Fibroblast of peridontal ligament (primary cell): ENCODE results near the gene APOD.

Source experiments
- DNase-seq: peaks from one replicate; pipeline ENCODE4 v3.0.0-alpha.2; 2010; ENCODE audit errors: extremely low read depth

APOD gene

GRCh38 chr3:195554458-195554857 lies 29.3 kb downstream of the APOD start:
- DNase-seq = no peak

GRCh38 chr3:195553268-195553667 lies 30.5 kb downstream of the APOD start:
- DNase-seq = no peak

GRCh38 chr3:195551381-195551978 lies 32.3 kb downstream of the APOD start:
- DNase-seq = peak; percentile 63

GRCh38 chr3:195550723-195551122 lies 33.0 kb downstream of the APOD start:
- peak; percentile 25 for DNase-seq

- no peak for DNase-seq
These were observed 33.7 kb downstream of the APOD start for GRCh38 chr3:195549931-195550519.

- DNase-seq = no peak
These were observed 34.8 kb downstream of the APOD start for GRCh38 chr3:195548987-195549386.

GRCh38 chr3:195548501-195548900 lies 35.2 kb downstream of the APOD start:
- no peak for DNase-seq

- DNase-seq = no peak
These were observed 35.7 kb downstream of the APOD start for GRCh38 chr3:195548006-195548405.

- DNase-seq = peak; percentile 74
These were observed 37.6 kb downstream of the APOD start for GRCh38 chr3:195546130-195546560.

GRCh38 chr3:195544634-195545033 lies 39.1 kb downstream of the APOD start:
- DNase-seq = no peak

GRCh38 chr3:195544230-195544536 lies 39.6 kb downstream of the APOD start:
- no peak for DNase-seq

- no peak for DNase-seq
These were observed 40.1 kb downstream of the APOD start for GRCh38 chr3:195543500-195544229.

- DNase-seq = peak; percentile 86
These were observed 40.8 kb downstream of the APOD start, which contains the start of gene PPP1R2 for GRCh38 chr3:195542698-195543499. Gene PPP1R2 (minus strand): TSS chr3:195543325. CDS start chr3:195543025, 300 bp downstream.

GRCh38 chr3:195542316-195542697 lies 41.4 kb downstream of the APOD start:
- peak; percentile 21 for DNase-seq

- no peak for DNase-seq
These were observed 43.2 kb downstream of the APOD start for GRCh38 chr3:195540511-195540910.

- no peak for DNase-seq
These were observed 43.7 kb downstream of the APOD start for GRCh38 chr3:195540027-195540426.

- no peak for DNase-seq
These were observed 44.3 kb downstream of the APOD start for GRCh38 chr3:195539479-195539878.

GRCh38 chr3:195537995-195538394 lies 45.7 kb downstream of the APOD start:
- DNase-seq = no peak

GRCh38 chr3:195535293-195535692 lies 48.4 kb downstream of the APOD start:
- DNase-seq = no peak

- no peak for DNase-seq
These were observed 50.9 kb downstream of the APOD start for GRCh38 chr3:195532834-195533233.

GRCh38 chr3:195532345-195532744 lies 51.4 kb downstream of the APOD start:
- no peak for DNase-seq

GRCh38 chr3:195531683-195532082 lies 52.1 kb downstream of the APOD start:
- DNase-seq = no peak
